LHCN-M2 (cell line): ENCODE data around the gene CIDEC. TPM values are rescaled to one million over a fixed set of nuclear protein-coding genes. Genes with fewer than 3 reads are reported as not detected.
A peak's percentile ranks its signal among the peaks of the same experiment; 100 is the strongest.

ENCODE experiments used
- DNase-seq: peaks from one replicate; pipeline ENCODE4 v3.0.0-alpha.2; 2012; ENCODE audit warnings: low read depth
- total RNA-seq: library from RNA; depleted of rRNA; stranded (reverse); fragments of >200 nt; gene quantifications from 2 replicates; pipeline ENCODE4 v1.2.3, GENCODE V29; 2014

Gene CIDEC
- total RNA-seq, 1 experiment from 2014 or later, result not detected

DNA sequence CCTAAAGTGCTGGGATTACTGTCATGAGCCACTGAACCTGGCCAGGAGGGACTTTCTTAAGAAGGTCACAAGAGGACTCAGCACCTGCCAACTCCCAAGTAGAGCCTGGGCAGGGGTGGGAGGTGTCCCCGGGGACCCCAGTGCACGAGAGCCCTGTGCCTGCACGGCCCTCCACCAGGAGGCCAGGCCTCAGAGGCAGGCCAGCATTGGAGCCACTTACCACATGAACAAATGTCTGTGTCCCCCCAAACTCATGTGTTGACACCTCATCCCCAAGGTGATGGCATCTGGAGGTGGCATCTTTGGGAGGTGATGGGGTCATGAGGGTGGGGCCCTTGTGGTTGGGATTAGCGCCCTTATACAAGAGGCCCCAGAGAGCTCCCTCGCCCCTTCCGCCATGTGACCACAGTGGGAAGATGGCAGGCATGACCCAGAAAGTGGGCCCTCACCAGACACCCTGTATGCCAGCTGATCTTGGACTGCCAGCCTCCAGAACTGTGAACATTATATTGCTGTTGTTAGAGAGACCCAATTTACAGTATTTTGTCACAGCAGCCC lies 33.0 kb downstream of the CIDEC start:
- no peak for DNase-seq

DNA sequence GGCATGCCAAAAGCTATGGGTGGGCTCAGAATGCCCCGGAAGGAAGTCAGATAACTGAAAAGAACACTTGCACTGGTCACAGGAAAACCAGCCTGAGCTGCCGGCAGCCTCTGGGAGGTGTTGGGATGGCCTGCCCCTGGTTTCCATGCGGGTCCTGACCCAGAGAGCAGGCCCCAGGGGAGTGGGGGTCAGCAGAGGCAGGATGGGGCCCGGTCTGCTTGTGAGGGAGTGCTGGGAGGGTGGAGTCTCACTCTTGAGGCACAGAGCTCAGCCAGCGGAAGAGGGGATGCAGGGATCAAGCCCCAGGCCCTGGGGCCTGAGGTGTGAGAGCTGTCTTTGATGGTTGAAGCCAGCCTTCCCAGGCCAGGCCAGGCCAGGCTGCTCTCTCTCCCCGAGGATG lies 33.8 kb downstream of the CIDEC start:
- no peak for DNase-seq

DNA sequence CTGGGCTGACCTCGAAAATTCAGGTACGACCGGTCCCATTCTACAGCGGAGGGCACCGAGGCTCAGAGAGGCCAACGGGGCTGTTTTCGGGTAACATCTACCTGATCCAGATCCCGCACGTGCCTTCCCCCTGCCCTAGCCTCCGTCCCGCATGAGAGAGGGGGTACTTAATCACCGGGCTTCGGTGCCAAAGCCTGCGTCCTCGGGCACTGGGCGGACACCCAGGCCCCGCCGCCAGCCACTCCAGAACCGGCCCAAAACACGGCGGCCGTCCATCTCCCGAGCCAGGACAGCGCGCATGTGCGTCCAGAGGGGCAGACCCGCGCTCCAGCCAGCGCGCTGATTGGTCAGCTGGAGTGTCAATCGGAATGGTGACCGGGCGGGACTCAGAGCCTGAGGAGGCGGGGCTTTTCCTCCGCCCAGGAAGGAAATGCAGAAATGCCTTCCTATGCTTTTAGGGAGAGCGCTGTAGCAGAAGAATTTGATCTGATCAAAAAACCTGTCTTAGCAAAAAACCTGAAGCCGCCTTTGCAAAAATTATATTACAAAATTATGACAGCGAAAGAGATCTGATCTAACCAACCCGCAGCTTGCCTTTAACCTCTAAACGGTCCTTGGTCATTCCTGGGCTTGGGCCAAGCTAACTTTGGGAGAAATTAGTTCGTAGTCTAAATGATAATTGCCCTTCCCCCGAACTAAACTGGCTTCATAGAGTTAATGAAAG lies 36.2 kb downstream of the CIDEC start, which contains the start of gene RPUSD3:
RPUSD3 (minus strand) TSS at position 294 of the 724 bp plus-strand sequence; CDS start at position 276, 18 bp downstream.
- peak; percentile 92 for DNase-seq

DNA sequence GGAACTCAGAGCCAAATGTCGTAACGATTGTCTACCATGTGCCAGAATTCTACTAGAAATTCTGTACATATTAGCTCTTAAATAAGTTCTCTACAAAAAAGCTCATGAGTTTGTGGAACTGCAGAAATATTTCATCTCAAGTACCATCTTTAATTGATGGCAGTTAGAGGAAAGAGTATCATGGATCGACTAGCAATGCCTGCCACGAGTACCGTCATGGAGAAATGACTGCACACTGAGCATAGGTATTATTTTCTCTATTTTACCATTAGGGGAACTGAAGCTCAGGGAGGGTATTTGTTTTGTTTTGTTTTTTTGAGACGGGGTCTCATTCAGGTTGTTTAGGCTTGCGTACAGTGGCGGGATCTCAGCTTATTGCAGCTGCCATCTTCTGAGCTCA lies 39.0 kb downstream of the CIDEC start:
- no peak for DNase-seq

DNA sequence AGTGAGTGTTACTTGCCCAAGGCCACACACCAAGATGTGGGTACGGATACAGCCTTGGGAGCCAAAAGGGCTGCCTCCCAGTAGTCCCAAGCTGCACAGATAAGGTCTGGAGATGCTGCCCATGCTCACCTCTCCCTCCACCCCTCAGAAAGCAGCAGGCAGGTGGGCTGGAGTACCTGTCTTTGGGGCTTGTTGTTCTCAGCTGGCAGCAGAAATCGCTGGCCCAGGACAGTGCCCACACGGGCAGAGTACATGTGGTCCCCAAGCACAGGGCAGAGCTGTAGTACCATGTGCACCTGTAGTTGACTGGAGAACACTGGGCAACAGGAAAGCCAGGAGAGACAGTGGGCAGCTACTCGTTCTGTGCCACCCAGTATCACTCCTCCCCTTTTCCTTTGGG lies 41.2 kb downstream of the CIDEC start:
- DNase-seq, result no peak

DNA sequence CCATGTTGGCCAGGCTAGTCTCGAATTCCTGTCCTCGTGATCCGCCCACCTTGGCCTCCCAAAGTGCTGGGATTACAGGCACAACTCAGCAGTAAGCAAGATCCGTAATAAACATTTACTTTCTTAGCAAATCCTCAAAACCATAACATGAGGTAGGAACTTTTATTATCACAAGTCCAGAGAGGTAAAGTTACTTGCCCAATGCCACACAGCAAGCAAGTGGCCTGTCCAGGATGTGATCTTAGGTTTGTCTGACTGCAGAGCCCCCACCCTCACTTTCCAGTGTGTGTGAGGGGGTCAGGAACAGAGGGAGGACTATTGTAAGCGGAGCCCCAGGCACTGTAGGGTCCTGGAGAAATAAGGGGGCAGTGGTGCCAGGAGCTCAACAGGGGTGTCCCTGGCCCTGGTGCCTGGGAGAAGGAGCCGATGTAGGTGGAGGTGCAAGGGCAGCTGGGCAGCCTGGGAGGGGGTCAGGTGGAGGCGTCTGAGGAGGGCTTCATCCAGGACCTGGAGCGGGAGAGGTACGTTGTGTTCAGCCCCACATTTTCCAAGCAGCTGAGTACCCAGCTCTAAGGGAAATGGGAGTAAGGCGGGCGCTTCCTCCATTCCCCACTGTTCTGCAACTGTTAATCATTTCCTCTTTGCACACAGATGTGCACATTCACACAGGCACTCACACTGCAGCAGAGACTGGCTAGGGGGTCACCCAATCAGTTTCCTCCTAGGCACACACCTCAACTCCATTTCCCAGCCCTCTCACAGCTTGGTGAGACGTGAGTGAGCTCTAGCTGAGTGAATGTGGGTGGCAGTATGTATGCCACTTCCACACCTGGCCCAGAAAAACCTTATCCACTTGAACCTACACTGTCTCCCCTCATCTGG lies 42.1 kb downstream of the CIDEC start:
- DNase-seq, result no peak

DNA sequence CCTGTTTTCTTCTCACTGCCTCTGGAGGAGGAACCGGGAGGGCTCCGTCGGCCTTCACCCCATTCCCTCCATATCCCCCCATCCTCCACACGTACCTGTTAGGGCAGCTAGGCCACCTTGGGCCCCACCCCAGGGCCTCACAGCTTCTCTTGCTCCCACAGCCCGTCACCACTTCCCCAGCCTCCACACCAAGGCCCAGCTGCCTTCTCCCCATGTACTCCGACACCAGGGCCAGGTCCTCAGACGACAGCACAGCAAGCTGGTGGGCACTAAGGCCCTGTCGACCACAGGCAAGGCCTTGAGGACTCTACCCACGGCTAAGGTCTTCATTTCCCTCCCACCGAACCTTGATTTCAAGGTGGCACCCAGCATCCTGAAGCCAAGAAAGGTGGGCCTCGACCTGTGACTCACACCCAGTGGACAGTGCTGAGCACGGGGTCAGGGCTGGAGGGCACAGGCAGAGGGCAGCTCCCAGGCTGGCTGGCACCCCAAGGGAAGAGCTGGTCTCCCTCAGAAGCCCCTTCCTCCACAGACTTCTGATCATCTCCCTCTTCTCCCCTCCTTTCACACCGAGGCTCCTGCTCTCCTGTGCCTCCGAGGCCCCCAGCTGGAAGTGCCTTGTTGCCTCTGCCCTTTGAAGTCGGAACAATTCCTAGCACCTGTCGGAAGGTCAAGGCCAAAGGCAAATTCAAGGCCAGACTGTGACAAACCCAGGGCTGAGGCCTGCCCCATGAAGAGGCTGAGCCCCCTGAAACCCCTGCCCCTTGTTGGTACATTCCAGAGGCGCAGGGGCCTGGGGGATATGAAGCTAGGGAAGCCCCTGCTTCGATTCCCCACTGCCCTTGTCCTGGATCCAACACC lies 45.3 kb downstream of the CIDEC start:
- no peak for DNase-seq

DNA sequence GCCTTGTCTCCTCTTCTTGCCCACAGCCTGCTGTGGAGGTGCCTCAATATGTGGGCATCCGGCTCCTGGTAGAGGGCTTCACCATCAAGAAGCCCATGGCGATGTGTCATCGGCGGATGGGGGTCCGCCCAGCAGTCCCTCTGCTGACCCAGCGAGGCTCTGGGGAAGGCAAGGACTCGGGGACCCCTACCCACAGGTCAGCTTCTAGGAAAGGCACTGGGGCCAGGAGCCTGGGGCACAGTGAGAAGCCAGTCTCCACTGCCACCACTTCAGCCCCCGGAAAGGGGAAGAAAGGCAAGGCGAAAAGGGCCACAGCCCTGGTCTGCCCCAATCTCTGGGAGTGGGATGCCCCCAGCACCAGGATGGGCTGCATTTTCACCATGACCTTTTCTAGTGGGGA lies 47.0 kb downstream of the CIDEC start:
- DNase-seq, result no peak

DNA sequence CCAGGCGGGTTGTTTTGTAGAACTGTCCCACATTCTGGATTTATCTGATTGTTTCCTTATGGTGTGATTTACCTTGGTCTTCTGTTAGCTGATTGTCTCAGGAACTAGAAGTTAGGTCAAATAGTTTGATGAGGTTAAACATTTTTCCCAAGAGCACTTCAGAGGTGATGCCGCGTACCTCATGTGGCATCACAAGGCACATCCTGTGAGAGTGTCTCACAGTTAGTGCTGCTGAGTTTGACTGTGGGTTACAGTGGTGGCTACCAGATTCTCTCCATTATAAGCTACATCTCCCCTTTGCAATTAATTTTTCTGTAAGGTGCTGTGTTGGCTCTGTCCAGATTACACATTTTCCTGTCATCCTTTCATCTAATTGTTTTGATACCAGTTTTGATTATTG lies 48.8 kb downstream of the CIDEC start:
- no peak for DNase-seq

DNA sequence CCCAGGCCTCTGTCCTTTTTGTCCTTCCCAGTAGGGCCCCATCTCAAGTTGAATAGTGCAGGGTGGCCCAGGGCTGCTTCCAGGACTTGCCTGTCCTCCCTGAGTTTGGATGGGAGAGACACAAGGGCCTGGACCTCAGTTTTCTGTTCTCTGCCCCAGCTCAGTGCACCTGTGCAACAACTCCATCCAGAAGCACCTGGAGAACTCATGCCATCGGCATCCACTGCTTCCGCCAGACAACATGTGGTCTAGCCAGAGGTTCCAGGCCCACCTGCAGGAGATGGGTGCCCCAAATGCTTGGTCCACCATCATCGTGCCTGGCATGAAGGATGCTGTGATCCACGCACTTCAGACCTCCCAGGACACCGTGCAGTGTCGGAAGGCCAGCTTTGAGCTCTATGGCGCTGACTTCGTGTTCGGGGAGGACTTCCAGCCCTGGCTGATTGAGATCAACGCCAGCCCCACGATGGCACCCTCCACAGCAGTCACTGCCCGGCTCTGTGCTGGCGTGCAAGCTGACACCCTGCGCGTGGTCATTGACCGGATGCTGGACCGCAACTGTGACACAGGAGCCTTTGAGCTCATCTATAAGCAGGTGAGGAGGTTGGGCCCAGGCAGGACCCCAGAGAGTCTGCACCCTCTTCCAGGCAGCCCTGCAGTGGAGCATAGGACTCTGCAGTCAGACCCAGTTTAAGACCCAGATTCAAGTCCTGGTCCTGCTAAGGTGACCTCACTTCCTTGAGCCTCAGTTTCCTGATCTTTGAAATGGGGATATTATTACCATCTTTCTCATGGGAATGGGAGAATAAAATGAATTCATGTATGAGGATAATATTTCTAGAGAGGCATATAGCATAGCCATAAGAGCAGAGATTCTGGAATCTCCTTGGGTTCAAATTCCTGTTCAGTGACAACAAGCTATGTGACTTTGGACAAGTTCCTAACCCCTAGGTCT lies 51.0 kb downstream of the CIDEC start:
- DNase-seq, result no peak

DNA sequence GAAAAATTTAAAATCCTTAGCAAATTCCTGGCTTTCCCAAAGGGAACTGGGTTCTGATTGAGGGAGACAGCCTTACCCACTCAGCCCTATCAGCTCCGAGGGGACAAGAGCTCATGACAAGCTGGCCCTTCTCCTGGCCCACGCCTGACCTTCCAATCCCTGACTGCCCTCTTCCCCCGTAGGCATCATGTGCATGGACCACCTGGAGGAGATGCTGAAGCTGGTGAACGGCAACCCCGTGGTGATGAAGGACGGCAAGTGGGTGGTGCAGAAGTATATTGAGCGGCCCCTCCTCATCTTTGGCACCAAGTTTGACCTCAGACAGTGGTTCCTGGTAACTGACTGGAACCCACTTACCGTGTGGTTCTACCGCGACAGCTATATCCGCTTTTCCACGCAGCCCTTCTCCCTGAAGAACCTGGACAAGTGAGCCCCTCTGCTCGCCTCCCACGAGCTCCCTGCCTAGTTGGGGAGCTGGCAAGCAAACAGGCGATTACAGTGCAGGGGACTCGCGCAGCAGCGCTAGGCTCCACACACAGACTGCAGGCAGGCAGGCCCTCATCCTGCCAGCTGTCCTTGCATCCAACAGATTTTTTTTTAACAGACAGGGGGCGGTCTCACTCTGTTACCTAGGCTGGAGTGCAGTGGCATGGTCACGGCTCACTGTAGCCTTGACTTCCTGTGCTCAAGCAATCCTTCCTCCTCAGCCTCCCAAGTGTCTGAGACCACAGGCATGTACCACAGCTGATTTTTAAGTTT lies 53.1 kb downstream of the CIDEC start:
- DNase-seq, result peak; percentile 27

DNA sequence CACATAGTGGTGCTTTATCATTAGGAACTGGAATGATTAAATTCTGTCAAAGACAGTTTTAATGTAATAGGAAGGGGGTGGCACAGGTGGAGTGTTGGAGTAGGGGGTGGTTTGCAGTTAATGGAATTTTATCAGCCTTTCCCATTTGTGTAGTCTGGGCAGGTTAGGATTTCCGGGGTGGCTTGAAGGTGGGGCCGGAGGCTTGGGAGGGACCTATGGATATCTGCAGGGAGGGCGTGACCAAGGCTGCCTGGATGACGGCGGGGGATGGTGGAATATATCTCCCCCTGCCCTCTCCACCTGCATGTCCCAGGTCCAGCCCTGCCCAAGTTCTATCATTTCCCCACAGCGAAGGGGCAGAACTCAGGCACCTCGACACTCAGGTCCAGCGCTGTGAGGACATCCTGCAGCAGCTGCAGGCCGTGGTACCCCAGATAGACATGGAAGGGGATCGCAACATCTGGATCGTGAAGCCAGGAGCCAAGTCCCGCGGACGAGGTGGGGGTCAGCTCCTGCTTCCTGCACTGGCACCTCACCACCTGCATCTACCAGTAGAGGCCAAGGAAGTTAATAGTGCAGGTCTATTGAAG lies 54.5 kb downstream of the CIDEC start:
- DNase-seq, result no peak

DNA sequence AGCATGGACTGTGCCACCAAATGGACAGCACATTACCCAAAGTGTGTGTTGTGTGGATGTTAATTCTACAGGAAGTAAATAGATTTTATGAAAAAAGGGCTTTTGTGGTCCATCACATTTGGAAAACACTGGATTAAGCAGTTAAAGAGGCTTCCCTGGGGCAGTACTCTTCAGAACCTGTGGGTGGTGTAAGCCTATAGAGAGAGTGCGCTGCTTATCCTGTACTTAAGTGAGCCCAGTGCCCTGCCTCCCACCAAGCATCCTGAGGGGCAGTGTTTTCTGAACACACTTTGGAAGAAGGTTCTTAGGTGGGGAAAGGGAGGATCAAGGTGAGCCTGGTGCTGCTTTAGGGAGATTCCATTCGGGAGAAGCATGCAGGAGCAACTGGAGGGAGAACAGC lies 59.1 kb downstream of the CIDEC start:
- peak; percentile 20 for DNase-seq

DNA sequence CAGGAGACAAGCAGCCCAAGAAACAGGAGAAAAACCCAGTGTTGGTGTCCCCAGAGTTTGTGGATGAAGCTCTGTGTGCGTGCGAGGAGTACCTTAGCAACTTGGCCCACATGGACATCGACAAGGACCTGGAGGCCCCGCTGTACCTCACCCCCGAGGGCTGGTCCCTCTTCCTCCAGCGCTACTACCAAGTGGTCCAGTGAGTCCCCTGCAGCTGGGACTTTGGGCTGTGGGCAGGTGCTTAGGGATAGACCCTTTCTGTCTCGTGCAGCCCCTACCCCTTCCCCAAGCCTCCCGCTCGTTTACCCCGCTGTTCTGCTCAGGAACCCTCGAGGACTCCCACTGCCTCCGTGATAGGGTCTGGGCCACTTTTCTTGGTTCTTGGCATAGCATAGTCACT lies 59.5 kb downstream of the CIDEC start:
- no peak for DNase-seq

DNA sequence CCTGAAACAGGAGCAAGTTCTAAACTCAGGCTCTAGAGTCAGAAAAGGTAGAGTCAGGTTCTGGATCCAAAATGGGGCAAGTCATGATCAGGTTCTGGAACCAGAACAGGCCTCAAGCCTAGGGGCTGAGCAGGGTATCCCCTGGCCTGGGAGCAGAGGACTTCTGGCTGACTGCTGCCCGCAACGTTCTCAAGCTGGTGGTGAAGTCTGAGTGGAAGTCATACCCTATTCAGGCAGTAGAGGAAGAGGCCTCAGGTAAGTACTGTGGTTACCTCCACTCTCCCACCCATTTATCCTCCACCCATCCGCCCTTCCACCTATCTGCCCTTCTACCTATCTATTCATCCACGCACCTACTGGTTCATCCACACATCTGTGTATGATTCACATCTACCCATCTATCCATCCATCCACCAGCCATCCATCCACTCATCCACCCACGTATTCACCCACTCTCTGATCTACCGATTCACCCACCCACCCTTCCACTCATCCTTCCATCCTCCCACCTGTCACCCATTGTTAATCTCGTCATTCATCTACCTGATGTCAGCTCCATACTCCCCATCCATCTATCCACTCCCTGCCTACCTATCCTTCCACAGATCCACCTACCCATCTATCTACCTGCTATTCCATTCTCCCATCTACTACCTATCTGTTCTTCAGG lies 61.3 kb downstream of the CIDEC start:
- no peak for DNase-seq

DNA sequence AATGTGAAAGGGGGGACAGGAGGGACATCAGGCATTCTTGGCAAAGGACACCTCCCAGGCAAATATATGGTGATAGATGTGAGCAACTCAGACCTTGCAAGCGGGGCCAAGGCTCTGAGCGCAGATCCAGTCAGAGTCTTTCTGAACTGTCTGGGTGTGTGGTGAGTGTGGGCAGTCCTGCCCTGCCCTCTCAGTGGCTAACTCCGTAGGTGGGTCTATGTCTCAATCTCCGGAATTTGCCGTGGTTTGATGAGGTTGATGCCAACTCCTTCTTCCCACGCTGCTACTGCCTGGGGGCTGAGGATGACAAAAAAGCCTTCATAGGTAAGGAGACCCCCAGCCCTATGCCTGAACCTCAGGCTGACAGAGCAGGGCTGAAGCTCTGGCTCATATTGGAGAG lies 62.6 kb downstream of the CIDEC start:
- DNase-seq, result no peak
